HepG2 (cell line): ENCODE measurements around the gene TCF25. TPM values are rescaled to one million over a fixed set of nuclear protein-coding genes. Genes with fewer than 3 reads are reported as not detected.

Experiments used
- ATAC-seq: fragments of 200-7000 bp; cut with Tn5 transposase; 3 replicates; pipeline ENCODE4 v1.9.1; 2020; ENCODE audit warnings: mild to moderate bottlenecking, moderate library complexity
- BruUV-seq: library from RNA; stranded (reverse); fragments of 400-500 nt; replicated peaks from 2 replicates; lab custom pipeline; 2021; lab: Mats Ljungman, UMichigan
- CTCF ChIA-PET: fragments of 300-600 bp; formaldehyde crosslinking; extraction: SDS; loops from one replicate; lab custom pipeline; 2021; ENCODE audit warnings: low total read pairs, inconsistent platforms, low intra/inter-chr PET ratio; lab: Yijun Ruan, JAX
- POLR2A ChIA-PET: fragments of 350-600 bp; sonication (Branson Sonifier 250); formaldehyde crosslinking; loops from one replicate; lab custom pipeline; 2020; ENCODE audit warnings: antibody characterized with exemption, inconsistent platforms; lab: Yijun Ruan, JAX
- DNase-seq: peaks from one replicate; pipeline ENCODE4 v3.0.0-alpha.2; 2015; ENCODE audit warnings: low spot score
- FAIRE-seq: peaks from 3 replicates; lab custom pipeline; 2011; peaks lifted over from hg19 to GRCh38; lab: Jason Lieb, UNC
- H2AFZ ChIP-seq: one replicate; pipeline ENCODE4 v1.6.1; 2011; ENCODE audit warnings: low read length, inconsistent platforms
- H3K27ac ChIP-seq: fragments of 300-600 bp; 3 replicates; pipeline ENCODE4 v1.8.0; 2011; ENCODE audit warnings: mixed run types, mild to moderate bottlenecking, mixed read lengths, low read length, inconsistent platforms; ENCODE audit not compliant: insufficient read depth; ENCODE audit errors: extremely low read length
- H3K27me3 ChIP-seq, 2 experiments: fragments of 200-600 bp in 1 of 2; 2 replicates in 1 of 2; 3 replicates in 1 of 2; pipeline versions ENCODE4 v1.6.0 to v1.8.0; 2011; ENCODE audit warnings: low read length in 2 of 2, mild to moderate bottlenecking in 2 of 2, moderate library complexity in 2 of 2, inconsistent platforms in 1 of 2; ENCODE audit not compliant: insufficient read depth in 2 of 2, control insufficient read depth in 1 of 2
- H3K36me3 ChIP-seq, 2 experiments: fragments of 200-600 bp in 1 of 2; replicated peaks in 1 of 2; 2 replicates in 1 of 2; 3 replicates in 1 of 2; pipeline versions ENCODE4 v1.5.1 to v1.8.0; 2011; ENCODE audit warnings: low read length in 2 of 2, inconsistent platforms in 1 of 2; ENCODE audit not compliant: insufficient read depth in 2 of 2, control insufficient read depth in 1 of 2
- H3K4me1 ChIP-seq: 2 replicates; pipeline ENCODE4 v1.5.1; 2012; ENCODE audit warnings: low read length, inconsistent platforms; ENCODE audit not compliant: insufficient read depth
- H3K4me2 ChIP-seq: 2 replicates; pipeline ENCODE4 v1.6.0; 2011; ENCODE audit warnings: low read depth, low read length, inconsistent platforms
- H3K4me3 ChIP-seq, 3 experiments: fragments of 200-600 bp in 1 of 3; sonication (generic), shearing (Covaris generic) in 1 of 3; replicated peaks in 1 of 3; 2 replicates each; pipeline ENCODE4 v1.5.1; 2011 to 2016; ENCODE audit warnings: low read length in 3 of 3, inconsistent platforms in 2 of 3, low read depth in 2 of 3, mild to moderate bottlenecking in 2 of 3, control low read depth in 1 of 3, mixed read lengths in 1 of 3; ENCODE audit not compliant: insufficient read depth in 1 of 3
- H3K79me2 ChIP-seq: one replicate; pipeline ENCODE4 v1.6.1; 2011; ENCODE audit warnings: low read length, inconsistent platforms; ENCODE audit not compliant: insufficient read depth
- H3K9ac ChIP-seq: 2 replicates; pipeline ENCODE4 v1.6.0; 2011; ENCODE audit warnings: mild to moderate bottlenecking, low read depth, low read length, inconsistent platforms; ENCODE audit not compliant: insufficient read depth
- H3K9me3 ChIP-seq: 2 replicates; pipeline ENCODE4 v1.5.1; 2012; ENCODE audit warnings: mild to moderate bottlenecking, low read length
- H4K20me1 ChIP-seq: 2 replicates; pipeline ENCODE4 v1.6.0; 2011; ENCODE audit warnings: inconsistent platforms, mild to moderate bottlenecking, low read length, moderate library complexity; ENCODE audit not compliant: insufficient read depth
- BCL3 ChIP-seq: sonication (generic); formaldehyde crosslinking; IDR thresholded peaks from 2 replicates; pipeline ENCODE4 v1.5.1; 2020; ENCODE audit warnings: mild to moderate bottlenecking, missing genetic modification reagents, moderate library complexity
- CEBPG ChIP-seq: IDR thresholded peaks from 2 replicates; pipeline ENCODE4 v1.6.1; 2016
- FOSL2 ChIP-seq: sonication (generic); formaldehyde crosslinking; IDR thresholded peaks from 2 replicates; pipeline ENCODE4 v1.4.0; 2020; ENCODE audit warnings: missing genetic modification reagents
- GLI4 ChIP-seq: sonication (generic); formaldehyde crosslinking; IDR thresholded peaks from 2 replicates; pipeline ENCODE4 v1.5.1; 2020; ENCODE audit warnings: missing genetic modification reagents, mild to moderate bottlenecking, moderate library complexity, borderline replicate concordance
- HDAC1 ChIP-seq: sonication (generic); formaldehyde crosslinking; IDR thresholded peaks from 2 replicates; pipeline ENCODE4 v1.5.1; 2020; ENCODE audit warnings: mild to moderate bottlenecking, missing genetic modification reagents
- IRF2 ChIP-seq: IDR thresholded peaks from 2 replicates; pipeline ENCODE4 v1.6.1; 2018; ENCODE audit warnings: missing genetic modification reagents, missing compliant biosample characterization
- JUND ChIP-seq: sonication (generic); formaldehyde crosslinking; IDR thresholded peaks from 2 replicates; pipeline ENCODE4 v1.8.0; 2022; ENCODE audit warnings: mild to moderate bottlenecking, missing genetic modification reagents
- KLF12 ChIP-seq: sonication (generic); formaldehyde crosslinking; IDR thresholded peaks from 2 replicates; pipeline ENCODE4 v1.4.0; 2020; ENCODE audit warnings: missing genetic modification reagents, borderline replicate concordance
- MED8 ChIP-seq: sonication (generic); formaldehyde crosslinking; IDR thresholded peaks from 2 replicates; pipeline ENCODE4 v1.8.1; 2023; ENCODE audit warnings: mild to moderate bottlenecking, missing genetic modification reagents; ENCODE audit not compliant: insufficient replicate concordance
- NFATC3 ChIP-seq: sonication (generic); formaldehyde crosslinking; IDR thresholded peaks from 2 replicates; pipeline ENCODE4 v1.5.1; 2020; ENCODE audit warnings: mild to moderate bottlenecking, missing genetic modification reagents
- POLR2G ChIP-seq: fragments of 200-400 bp; formaldehyde crosslinking; IDR thresholded peaks from 2 replicates; pipeline ENCODE4 v1.6.1; 2018; ENCODE audit warnings: mild to moderate bottlenecking, low read depth, low read length, moderate library complexity
- ZBTB8A ChIP-seq: sonication (generic); formaldehyde crosslinking; IDR thresholded peaks from 2 replicates; pipeline ENCODE4 v1.4.0; 2020; ENCODE audit warnings: mild to moderate bottlenecking, low read depth, missing genetic modification reagents, borderline replicate concordance
- ZC3H13 ChIP-seq: sonication (generic); formaldehyde crosslinking; IDR thresholded peaks from 2 replicates; pipeline ENCODE4 v1.8.1; 2023; ENCODE audit warnings: mild to moderate bottlenecking, missing genetic modification reagents, moderate library complexity
- ZNF296 ChIP-seq: sonication (generic); formaldehyde crosslinking; conservative IDR thresholded peaks from 2 replicates; pipeline ENCODE4 v1.5.0; 2020; ENCODE audit warnings: mild to moderate bottlenecking, missing genetic modification reagents
- ZNF501 ChIP-seq: sonication (generic); formaldehyde crosslinking; IDR thresholded peaks from 2 replicates; pipeline ENCODE4 v1.5.1; 2020; ENCODE audit warnings: mild to moderate bottlenecking, moderate library complexity, missing genetic modification reagents
- ZNF547 ChIP-seq: sonication (generic); formaldehyde crosslinking; IDR thresholded peaks from 2 replicates; pipeline ENCODE4 v1.5.1; 2020; ENCODE audit warnings: mild to moderate bottlenecking, missing genetic modification reagents
- ZNF883 ChIP-seq: sonication (generic); formaldehyde crosslinking; IDR thresholded peaks from 2 replicates; pipeline ENCODE4 v1.5.1; 2020; ENCODE audit warnings: mild to moderate bottlenecking, missing genetic modification reagents; ENCODE audit errors: not compliant biosample characterization
- WGBS: methylation state at CpG from one replicate; pipeline ENCODE4 v1.1.6; 2017; ENCODE audit warnings: low lambda C conversion rate; 5-methylcytosine and 5-hydroxymethylcytosine counted together
- in situ Hi-C: cut with HindIII; loops from 2 replicates; pipeline ENCODE4 v1.10.0; 2017; ENCODE audit warnings: low pct_unique_long_range_greater_than_20kb; ENCODE audit not compliant: extremely low pct_ligation_motif_present
- intact Hi-C: fragments of 100-400 bp; cut with micrococcal nuclease; formaldehyde crosslinking; loops from one replicate; pipeline ENCODE4 v1.10.0; 2022; ENCODE audit not compliant: unreplicated experiment
- polyA plus RNA-seq, 8 experiments: library from polyadenylated mRNA; depleted of rRNA in 3 of 8; stranded (reverse) in 7 of 8; unstranded in 1 of 8; fragments of >200 nt; fragmentation: Illumina TruSeq in 4 of 8; extraction: Trizol in 4 of 8; gene quantifications; 2 replicates each; pipeline versions ENCODE4 v1.2.1 to v1.2.3, GENCODE V29; 2011 to 2016; ENCODE audit warnings: low read depth in 4 of 8, missing spikeins in 1 of 8, mixed read lengths in 1 of 8; ENCODE audit not compliant: insufficient read depth in 1 of 8
- total RNA-seq, 5 experiments: library from RNA; depleted of rRNA; stranded (reverse); fragments of >200 nt; fragmentation: Illumina TruSeq; extraction: Trizol; gene quantifications; 2 replicates each; pipeline ENCODE4 v1.2.3, GENCODE V29; 2016; ENCODE audit warnings: low read depth in 1 of 5
- TF ChIP-seq, protein P1 (sequence below), 2 experiments: sonication (generic) in 1 of 2; formaldehyde crosslinking in 1 of 2; IDR thresholded peaks; 2 replicates each; pipeline versions ENCODE4 v1.4.0 to v1.6.1; 2016 to 2020; ENCODE audit warnings: borderline replicate concordance in 1 of 2, low read depth in 1 of 2, mild to moderate bottlenecking in 1 of 2, missing genetic modification reagents in 1 of 2

Gene TCF25
- total and polyA plus RNA-seq, 2 of the 13 experiments (the other 11 are each of a cell fraction or from before 2014, with no cell fraction given): 138 to 206 TPM

GRCh38 chr16:89843409-89844350 lies 29.7 kb upstream of the TCF25 start:
- intact Hi-C loops: no loop called here
- peak overlapping the region; percentile 14 to 42 (median 16); a peak in 5 of 6 replicates for H3K4me3 ChIP-seq
- no peak overlapping the region for H2AFZ ChIP-seq
- H4K20me1 ChIP-seq: no peaks in the 10 kb centered on the region; the same call in 1 of the 2 replicates
- DNase-seq (no peak), FAIRE-seq (no peak), ATAC-seq (peak; percentile 4; the same call in 2 of the 3 replicates)
- BruUV-seq: no TSS peak
- peak overlapping the region; percentile 80 for H3K4me2 ChIP-seq
- peaks cover 0 to 1% of the 10 kb centered on the region in 2 experiments; a peak in 2 of 5 replicates for H3K36me3 ChIP-seq
- peaks cover 38% of the 10 kb centered on the region for H3K4me1 ChIP-seq
- H3K27me3 ChIP-seq: no peaks in the 10 kb centered on the region
- peak overlapping the region; percentile 61 for H3K9ac ChIP-seq
- WGBS: 63% methylated on average over 20 of the region's 20 CpGs
- H3K9me3 ChIP-seq: no peaks in the 10 kb centered on the region
- POLR2A ChIA-PET: interaction anchor here (0.5 to 3.2 kb wide), 7 partner anchors 14 to 78 kb away, joined by 3 to 14 read pairs (median 6); partner anchors contain the start of genes TCF25 and TUBB3
- CTCF ChIA-PET: no interaction called here
- in situ Hi-C loops: no loop called here
- no peaks in the 10 kb centered on the region for H3K79me2 ChIP-seq
- peak overlapping the region; percentile 47 for H3K27ac ChIP-seq
- TF ChIP-seq POLR2G (0 out of 2 replicates have a peak, but pooled peaks have one; percentile 5), GLI4 (CRISPR knock-in tag) (no peak), ZNF296 (CRISPR knock-in tag) (no peak), ZNF883 (no peak), HDAC1 (no peak), ZC3H13 (CRISPR knock-in tag) (no peak), KLF12 (CRISPR knock-in tag) (no peak), FOSL2 (CRISPR knock-in tag) (no peak), ZNF547 (peak; percentile 46), JUND (no peak), ZBTB8A (CRISPR knock-in tag) (no peak), NFATC3 (CRISPR knock-in tag) (0 out of 2 replicates have a peak, but pooled peaks have one; percentile 45), BCL3 (0 out of 2 replicates have a peak, but pooled peaks have one; percentile 18), MED8 (no peak), CEBPG (CRISPR knock-in tag) (no peak), IRF2 (CRISPR knock-in tag) (no peak), ZNF501 (CRISPR knock-in tag) (no peak)
- TF ChIP-seq, protein P1, sequence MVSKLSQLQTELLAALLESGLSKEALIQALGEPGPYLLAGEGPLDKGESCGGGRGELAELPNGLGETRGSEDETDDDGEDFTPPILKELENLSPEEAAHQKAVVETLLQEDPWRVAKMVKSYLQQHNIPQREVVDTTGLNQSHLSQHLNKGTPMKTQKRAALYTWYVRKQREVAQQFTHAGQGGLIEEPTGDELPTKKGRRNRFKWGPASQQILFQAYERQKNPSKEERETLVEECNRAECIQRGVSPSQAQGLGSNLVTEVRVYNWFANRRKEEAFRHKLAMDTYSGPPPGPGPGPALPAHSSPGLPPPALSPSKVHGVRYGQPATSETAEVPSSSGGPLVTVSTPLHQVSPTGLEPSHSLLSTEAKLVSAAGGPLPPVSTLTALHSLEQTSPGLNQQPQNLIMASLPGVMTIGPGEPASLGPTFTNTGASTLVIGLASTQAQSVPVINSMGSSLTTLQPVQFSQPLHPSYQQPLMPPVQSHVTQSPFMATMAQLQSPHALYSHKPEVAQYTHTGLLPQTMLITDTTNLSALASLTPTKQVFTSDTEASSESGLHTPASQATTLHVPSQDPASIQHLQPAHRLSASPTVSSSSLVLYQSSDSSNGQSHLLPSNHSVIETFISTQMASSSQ (IDR thresholded peaks at IDR 0.05; ENCODE audit: low read depth): no peak
- TF ChIP-seq, protein P1 (CRISPR knock-in tag; IDR thresholded peaks at IDR 0.05; ENCODE audit: borderline replicate concordance): no peak
